ENCODE measurements around the gene WFS1. TPM values are rescaled to one million over a fixed set of nuclear protein-coding genes. Genes with fewer than 3 reads are reported as not detected.

Gene WFS1
- total RNA-seq, 4 donors from 2014 or later, result 62.3 to 159 (median 104) TPM

DNA sequence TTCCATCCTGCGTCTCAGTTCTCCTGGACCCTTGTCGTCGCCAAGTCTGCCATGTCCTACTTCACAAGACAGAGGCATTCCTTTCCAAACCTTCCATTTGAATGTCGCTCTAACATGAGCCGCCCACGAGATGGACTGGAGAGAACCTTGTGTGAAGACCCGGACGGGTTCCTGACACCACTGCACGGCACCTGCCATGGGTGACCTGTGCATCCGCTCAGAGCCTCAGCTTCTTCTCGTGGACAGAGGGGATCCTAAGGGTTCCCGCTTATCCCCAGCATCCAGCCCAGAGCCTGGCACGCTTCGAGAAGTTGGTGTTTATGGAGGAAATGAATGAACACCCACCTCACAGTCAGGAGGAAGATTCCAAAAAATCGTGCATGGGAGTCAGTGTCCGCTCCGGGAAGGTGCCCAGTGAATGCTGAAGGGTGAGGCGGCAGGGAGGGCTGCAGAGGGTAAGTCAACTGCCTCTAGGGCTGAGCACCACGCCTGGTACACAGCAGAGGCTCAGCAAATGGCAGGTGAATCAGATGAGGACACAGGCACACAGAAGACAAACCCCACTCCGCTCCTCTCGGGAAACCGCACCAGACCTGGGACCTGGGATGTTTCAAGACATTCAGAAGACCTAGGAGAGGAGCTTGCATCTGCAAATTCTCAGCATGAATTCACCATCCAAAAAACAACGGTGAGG is 52.6 kb downstream of the WFS1 start:
- Histone ChIP-seq H3K9me3 (peaks cover 0 to 7% (median 4%) of the 10 kb centered on the region in 4 donors), H3K4me1 (peaks cover 0 to 11% (median 4%) of the 10 kb centered on the region in 4 donors), H3K27me3 (peaks cover 0 to 20% (median 0%) of the 10 kb centered on the region in 4 donors), H3K36me3 (no peaks in the 10 kb centered on the region), H3K27ac (replicated peaks in 1 of 4) (no peak overlapping the region), H3K4me3 (no peak overlapping the region)
- intact Hi-C loops (cut with DNase I), result no loop called here
- no peak for DNase-seq (ENCODE audit: extremely low spot score)
- TF ChIP-seq, protein P1, sequence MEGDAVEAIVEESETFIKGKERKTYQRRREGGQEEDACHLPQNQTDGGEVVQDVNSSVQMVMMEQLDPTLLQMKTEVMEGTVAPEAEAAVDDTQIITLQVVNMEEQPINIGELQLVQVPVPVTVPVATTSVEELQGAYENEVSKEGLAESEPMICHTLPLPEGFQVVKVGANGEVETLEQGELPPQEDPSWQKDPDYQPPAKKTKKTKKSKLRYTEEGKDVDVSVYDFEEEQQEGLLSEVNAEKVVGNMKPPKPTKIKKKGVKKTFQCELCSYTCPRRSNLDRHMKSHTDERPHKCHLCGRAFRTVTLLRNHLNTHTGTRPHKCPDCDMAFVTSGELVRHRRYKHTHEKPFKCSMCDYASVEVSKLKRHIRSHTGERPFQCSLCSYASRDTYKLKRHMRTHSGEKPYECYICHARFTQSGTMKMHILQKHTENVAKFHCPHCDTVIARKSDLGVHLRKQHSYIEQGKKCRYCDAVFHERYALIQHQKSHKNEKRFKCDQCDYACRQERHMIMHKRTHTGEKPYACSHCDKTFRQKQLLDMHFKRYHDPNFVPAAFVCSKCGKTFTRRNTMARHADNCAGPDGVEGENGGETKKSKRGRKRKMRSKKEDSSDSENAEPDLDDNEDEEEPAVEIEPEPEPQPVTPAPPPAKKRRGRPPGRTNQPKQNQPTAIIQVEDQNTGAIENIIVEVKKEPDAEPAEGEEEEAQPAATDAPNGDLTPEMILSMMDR (IDR thresholded peaks at IDR 0.05), result no peak
- no peak for TF ChIP-seq POLR2AphosphoS5 (IDR thresholded peaks at IDR 0.05)
- 93% methylated on average over 20 of the region's 23 CpGs for WGBS

DNA sequence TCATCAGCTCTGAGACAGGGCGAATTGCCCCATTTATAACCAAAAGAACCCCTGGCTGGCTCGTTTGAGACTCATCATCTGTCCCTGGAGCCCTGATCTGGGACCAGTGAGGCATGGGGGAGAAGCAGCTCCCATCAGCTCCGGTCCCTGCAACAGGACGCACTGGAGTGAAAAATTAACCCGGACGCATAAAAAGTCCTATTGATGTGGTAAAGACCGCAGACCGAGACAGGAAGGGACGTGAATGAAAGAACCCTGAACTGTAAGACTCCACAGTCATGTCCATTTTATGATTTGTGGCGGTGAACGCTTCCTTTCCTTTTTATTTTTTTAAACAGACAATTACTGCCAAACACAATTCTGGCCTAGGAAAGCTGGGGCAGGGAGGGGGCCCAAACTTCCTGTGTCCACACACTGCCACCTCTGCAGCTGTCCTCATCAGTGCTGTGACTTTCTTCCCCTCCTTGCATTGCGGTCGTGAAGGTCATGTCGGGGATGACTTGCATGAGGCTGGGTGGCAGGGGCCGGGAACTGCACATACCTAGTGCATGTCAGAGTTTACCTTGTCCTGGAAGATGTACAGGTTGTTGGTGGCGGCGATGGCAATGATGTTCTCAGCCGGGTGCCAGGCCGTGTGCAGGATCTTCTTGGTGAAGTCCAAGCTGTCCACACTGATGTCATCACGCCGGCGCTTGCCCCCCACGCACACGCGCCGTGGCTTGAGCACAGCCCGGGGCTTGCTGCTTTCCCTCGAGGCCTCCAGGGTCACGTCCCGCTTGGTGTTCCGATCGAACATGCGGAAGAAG is 53.3 kb downstream of the WFS1 start:
- WGBS, result 81% methylated on average over 29 of the region's 33 CpGs
- DNase-seq (ENCODE audit: extremely low spot score), result no peak
- no peaks in the 10 kb centered on the region for H3K36me3 ChIP-seq
- H3K4me1 ChIP-seq, result peaks cover 0 to 12% (median 7%) of the 10 kb centered on the region in 4 donors
- intact Hi-C loops (cut with DNase I), result no loop called here
- TF ChIP-seq POLR2AphosphoS5 (IDR thresholded peaks at IDR 0.05) (no peak), EP300 (IDR thresholded peaks at IDR 0.05) (no peak), POLR2A (IDR thresholded peaks at IDR 0.05; ENCODE audit: low read depth) (no peak)
- TF ChIP-seq, protein P1 (IDR thresholded peaks at IDR 0.05), result no peak
- no peak overlapping the region for H3K4me3 ChIP-seq
- H3K27me3 ChIP-seq, result peaks cover 0 to 19% (median 0%) of the 10 kb centered on the region in 4 donors
- H3K27ac ChIP-seq (replicated peaks in 1 of 4), result no peak overlapping the region
- peaks cover 0 to 7% (median 4%) of the 10 kb centered on the region in 4 donors for H3K9me3 ChIP-seq

DNA sequence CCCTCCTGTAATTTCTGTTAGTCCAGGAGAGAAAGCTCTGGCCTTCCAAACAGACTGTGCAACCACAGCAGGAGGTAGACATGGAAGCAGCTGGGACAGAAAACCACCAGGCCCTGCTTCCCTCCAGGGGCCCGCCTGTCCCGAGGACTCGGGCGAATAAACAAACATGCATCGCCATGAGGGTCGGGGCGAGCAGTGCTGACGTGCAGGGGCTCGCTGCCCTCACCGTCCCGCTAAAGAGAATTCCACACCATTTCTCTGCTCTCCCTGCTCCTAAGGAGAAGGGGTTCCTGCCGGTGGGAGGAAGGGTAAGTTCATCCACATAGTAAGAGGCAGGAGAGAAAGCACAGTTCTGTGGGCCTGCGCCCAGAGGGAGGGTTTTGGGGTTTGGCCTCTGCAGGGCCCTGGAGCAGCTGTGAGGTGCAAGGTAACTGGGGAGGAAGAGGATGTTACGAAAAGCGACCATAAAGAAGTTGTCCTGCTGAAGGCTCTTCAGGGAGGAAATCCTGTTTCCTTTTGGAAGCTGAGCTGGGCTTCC is 54.9 kb downstream of the WFS1 start:
- TF ChIP-seq EP300 (IDR thresholded peaks at IDR 0.05) (no peak), POLR2A (IDR thresholded peaks at IDR 0.05; ENCODE audit: low read depth) (no peak), POLR2AphosphoS5 (IDR thresholded peaks at IDR 0.05) (no peak)
- TF ChIP-seq, protein P1 (IDR thresholded peaks at IDR 0.05), result no peak
- Histone ChIP-seq H3K4me3 (no peak overlapping the region), H3K27me3 (peaks cover 0 to 22% (median 0%) of the 10 kb centered on the region in 4 donors), H3K9me3 (peaks cover 0 to 7% (median 4%) of the 10 kb centered on the region in 4 donors), H3K27ac (replicated peaks in 1 of 4) (peak overlapping the region in 2 of 4 donors; percentile 7 to 62), H3K4me1 (peaks cover 0 to 12% (median 7%) of the 10 kb centered on the region in 4 donors), H3K36me3 (no peaks in the 10 kb centered on the region)
- WGBS, result 44% methylated on average over 14 of the region's 15 CpGs
- DNase-seq (ENCODE audit: extremely low spot score), result no peak
- intact Hi-C loops (cut with DNase I), result no loop called here

DNA sequence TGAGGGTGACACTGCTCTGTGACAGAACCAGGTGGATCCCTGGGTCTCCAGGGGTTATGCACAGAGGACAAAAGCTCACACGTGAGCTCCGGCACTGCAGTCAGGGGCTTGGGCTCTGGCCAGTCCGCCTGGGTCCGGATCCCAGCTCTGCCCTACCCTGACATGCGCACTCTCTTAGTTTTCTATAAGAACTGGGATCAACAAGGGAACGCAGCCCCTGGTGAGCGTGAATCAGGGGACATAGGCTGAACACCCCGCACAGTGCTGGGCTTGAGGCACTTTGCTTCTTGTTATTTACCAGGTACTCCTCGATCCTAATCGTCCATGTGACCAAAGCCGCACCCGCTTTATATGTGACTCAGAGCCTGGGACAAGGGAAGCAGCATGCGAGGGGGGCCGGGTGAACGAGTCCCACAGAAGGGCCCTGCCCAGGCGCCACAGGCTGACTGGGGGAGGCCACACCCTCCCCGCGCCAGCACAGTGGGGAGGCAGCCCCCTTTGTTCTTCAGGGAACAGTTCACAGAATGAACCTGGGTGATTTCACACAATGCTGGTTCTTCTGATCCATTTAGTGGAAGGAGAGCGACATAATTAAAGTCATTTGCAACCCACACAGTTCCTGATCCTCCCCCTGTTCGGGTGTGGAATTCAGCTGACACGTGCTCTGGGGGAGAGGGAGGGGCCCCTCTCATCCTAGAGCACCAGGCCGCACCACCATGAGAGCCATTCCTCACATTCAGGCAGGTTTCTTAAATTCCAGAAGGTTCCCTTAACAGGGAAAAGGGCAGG is 55.5 kb downstream of the WFS1 start:
- TF ChIP-seq EP300 (IDR thresholded peaks at IDR 0.05) (no peak), POLR2A (IDR thresholded peaks at IDR 0.05; ENCODE audit: low read depth) (no peak), POLR2AphosphoS5 (IDR thresholded peaks at IDR 0.05) (no peak)
- TF ChIP-seq, protein P1 (IDR thresholded peaks at IDR 0.05), result no peak
- 56% methylated on average over 18 of the region's 22 CpGs for whole genome bisulfite sequencing
- intact Hi-C loops (cut with DNase I), result no loop called here

More for the DNA sequence above, 55.5 kb downstream of the WFS1 start:
- no peak overlapping the region for H3K4me3 ChIP-seq
- no peaks in the 10 kb centered on the region for H3K36me3 ChIP-seq
- peaks cover 0 to 2% (median under 1%) of the 10 kb centered on the region in 4 donors for H3K9me3 ChIP-seq
- no peak for DNase-seq (ENCODE audit: extremely low spot score)
- peaks cover 0 to 26% (median 0%) of the 10 kb centered on the region in 4 donors for H3K27me3 ChIP-seq
- H3K27ac ChIP-seq (replicated peaks in 1 of 4), result peak overlapping the region in 2 of 4 donors; percentile 7 to 62
- peaks cover 0 to 12% (median 7%) of the 10 kb centered on the region in 4 donors for H3K4me1 ChIP-seq

Data from esophagus muscularis mucosa (tissue), 4 donors.